ENCODE measurements around the gene TAPT1. TPM values are rescaled to one million over a fixed set of nuclear protein-coding genes. Genes with fewer than 3 reads are reported as not detected.

TAPT1 gene
- total and polyA plus RNA-seq, 9 of the 15 experiments (the other 6 are each of a cell fraction or from before 2014, with no cell fraction given), result 1.6 to 36.7 (median 20.7) TPM

DNA sequence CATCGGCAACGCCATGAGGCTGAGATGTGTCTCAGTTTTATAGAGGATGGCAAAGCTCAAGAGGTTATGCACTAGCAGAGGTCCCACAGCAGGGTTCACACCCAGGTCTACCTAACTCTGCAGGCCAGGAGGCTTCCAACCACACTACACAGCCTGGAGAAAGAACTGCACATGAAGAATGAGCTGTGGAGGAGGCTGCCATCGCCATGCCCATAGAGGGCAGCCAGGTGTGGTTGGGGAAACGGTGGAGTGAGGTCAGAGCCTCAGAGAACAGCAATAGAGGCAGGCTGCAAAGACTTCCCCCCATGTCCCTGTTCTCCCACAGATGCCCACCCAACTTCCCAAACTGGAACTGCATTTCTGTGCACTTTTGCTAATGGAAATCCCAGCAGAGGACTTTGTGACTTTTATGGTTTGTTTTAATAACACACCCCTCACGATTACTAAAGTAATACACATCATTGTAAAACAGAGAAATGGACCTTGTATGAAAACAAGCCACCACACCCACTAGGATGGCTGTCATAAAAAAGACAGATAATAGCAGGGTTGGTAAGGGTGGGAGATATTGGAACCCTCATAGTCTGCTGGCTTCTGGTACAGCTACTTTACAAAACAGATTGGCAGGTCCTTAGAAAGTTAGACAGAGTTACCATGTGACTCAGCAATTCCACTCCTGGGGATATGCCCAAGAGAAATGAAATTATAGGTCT, 83.5 kb downstream of the TAPT1 start (continued):
- TF ChIP-seq, protein P1, sequence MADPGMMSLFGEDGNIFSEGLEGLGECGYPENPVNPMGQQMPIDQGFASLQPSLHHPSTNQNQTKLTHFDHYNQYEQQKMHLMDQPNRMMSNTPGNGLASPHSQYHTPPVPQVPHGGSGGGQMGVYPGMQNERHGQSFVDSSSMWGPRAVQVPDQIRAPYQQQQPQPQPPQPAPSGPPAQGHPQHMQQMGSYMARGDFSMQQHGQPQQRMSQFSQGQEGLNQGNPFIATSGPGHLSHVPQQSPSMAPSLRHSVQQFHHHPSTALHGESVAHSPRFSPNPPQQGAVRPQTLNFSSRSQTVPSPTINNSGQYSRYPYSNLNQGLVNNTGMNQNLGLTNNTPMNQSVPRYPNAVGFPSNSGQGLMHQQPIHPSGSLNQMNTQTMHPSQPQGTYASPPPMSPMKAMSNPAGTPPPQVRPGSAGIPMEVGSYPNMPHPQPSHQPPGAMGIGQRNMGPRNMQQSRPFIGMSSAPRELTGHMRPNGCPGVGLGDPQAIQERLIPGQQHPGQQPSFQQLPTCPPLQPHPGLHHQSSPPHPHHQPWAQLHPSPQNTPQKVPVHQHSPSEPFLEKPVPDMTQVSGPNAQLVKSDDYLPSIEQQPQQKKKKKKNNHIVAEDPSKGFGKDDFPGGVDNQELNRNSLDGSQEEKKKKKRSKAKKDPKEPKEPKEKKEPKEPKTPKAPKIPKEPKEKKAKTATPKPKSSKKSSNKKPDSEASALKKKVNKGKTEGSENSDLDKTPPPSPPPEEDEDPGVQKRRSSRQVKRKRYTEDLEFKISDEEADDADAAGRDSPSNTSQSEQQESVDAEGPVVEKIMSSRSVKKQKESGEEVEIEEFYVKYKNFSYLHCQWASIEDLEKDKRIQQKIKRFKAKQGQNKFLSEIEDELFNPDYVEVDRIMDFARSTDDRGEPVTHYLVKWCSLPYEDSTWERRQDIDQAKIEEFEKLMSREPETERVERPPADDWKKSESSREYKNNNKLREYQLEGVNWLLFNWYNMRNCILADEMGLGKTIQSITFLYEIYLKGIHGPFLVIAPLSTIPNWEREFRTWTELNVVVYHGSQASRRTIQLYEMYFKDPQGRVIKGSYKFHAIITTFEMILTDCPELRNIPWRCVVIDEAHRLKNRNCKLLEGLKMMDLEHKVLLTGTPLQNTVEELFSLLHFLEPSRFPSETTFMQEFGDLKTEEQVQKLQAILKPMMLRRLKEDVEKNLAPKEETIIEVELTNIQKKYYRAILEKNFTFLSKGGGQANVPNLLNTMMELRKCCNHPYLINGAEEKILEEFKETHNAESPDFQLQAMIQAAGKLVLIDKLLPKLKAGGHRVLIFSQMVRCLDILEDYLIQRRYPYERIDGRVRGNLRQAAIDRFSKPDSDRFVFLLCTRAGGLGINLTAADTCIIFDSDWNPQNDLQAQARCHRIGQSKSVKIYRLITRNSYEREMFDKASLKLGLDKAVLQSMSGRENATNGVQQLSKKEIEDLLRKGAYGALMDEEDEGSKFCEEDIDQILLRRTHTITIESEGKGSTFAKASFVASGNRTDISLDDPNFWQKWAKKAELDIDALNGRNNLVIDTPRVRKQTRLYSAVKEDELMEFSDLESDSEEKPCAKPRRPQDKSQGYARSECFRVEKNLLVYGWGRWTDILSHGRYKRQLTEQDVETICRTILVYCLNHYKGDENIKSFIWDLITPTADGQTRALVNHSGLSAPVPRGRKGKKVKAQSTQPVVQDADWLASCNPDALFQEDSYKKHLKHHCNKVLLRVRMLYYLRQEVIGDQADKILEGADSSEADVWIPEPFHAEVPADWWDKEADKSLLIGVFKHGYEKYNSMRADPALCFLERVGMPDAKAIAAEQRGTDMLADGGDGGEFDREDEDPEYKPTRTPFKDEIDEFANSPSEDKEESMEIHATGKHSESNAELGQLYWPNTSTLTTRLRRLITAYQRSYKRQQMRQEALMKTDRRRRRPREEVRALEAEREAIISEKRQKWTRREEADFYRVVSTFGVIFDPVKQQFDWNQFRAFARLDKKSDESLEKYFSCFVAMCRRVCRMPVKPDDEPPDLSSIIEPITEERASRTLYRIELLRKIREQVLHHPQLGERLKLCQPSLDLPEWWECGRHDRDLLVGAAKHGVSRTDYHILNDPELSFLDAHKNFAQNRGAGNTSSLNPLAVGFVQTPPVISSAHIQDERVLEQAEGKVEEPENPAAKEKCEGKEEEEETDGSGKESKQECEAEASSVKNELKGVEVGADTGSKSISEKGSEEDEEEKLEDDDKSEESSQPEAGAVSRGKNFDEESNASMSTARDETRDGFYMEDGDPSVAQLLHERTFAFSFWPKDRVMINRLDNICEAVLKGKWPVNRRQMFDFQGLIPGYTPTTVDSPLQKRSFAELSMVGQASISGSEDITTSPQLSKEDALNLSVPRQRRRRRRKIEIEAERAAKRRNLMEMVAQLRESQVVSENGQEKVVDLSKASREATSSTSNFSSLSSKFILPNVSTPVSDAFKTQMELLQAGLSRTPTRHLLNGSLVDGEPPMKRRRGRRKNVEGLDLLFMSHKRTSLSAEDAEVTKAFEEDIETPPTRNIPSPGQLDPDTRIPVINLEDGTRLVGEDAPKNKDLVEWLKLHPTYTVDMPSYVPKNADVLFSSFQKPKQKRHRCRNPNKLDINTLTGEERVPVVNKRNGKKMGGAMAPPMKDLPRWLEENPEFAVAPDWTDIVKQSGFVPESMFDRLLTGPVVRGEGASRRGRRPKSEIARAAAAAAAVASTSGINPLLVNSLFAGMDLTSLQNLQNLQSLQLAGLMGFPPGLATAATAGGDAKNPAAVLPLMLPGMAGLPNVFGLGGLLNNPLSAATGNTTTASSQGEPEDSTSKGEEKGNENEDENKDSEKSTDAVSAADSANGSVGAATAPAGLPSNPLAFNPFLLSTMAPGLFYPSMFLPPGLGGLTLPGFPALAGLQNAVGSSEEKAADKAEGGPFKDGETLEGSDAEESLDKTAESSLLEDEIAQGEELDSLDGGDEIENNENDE (IDR thresholded peaks at IDR 0.05; ENCODE audit: low read depth, low read length), result no peak
- TF ChIP-seq, protein P2, sequence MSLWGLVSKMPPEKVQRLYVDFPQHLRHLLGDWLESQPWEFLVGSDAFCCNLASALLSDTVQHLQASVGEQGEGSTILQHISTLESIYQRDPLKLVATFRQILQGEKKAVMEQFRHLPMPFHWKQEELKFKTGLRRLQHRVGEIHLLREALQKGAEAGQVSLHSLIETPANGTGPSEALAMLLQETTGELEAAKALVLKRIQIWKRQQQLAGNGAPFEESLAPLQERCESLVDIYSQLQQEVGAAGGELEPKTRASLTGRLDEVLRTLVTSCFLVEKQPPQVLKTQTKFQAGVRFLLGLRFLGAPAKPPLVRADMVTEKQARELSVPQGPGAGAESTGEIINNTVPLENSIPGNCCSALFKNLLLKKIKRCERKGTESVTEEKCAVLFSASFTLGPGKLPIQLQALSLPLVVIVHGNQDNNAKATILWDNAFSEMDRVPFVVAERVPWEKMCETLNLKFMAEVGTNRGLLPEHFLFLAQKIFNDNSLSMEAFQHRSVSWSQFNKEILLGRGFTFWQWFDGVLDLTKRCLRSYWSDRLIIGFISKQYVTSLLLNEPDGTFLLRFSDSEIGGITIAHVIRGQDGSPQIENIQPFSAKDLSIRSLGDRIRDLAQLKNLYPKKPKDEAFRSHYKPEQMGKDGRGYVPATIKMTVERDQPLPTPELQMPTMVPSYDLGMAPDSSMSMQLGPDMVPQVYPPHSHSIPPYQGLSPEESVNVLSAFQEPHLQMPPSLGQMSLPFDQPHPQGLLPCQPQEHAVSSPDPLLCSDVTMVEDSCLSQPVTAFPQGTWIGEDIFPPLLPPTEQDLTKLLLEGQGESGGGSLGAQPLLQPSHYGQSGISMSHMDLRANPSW (CRISPR knock-in tag; IDR thresholded peaks at IDR 0.05), result no peak
- TF ChIP-seq TAF9B (IDR thresholded peaks at IDR 0.05; ENCODE audit: partially characterized antibody), result no peak

Data from K562 (cell line).